Activated T-helper 1 cell treated with anti-CD3 and anti-CD28 coated beads, Interleukin-2, amount 50 U/mL, for 16 hours (primary cell): ENCODE data around the gene PHF23.

Experiments used
- DNase-seq, 2 donors: peaks; one replicate each; pipeline ENCODE4 v3.0.0-alpha.2; 2020; ENCODE audit warnings: low read depth in 1 of 2, low spot score in 1 of 2

Gene PHF23

GRCh38 chr17:7221278-7222092 lies 17.8 kb downstream of the PHF23 start:
- DNase-seq: no peak

- peak in 1 of 2 donors; percentile 32 for DNase-seq
Measured at GRCh38 chr17:7220593-7221277, 18.5 kb downstream of the PHF23 start.

GRCh38 chr17:7219812-7220592 lies 19.3 kb downstream of the PHF23 start, which contains the start of the genes ACADVL and DLG4:
TSS of gene ACADVL (plus strand) at chr17:7219938. CDS start at chr17:7219985, 47 bp downstream.
TSS of gene DLG4 (minus strand) at chr17:7219836.
- peak; percentile 54 to 67 for DNase-seq

- no peak for DNase-seq
Measured at GRCh38 chr17:7219229-7219811, 19.9 kb downstream of the PHF23 start.

DNA sequence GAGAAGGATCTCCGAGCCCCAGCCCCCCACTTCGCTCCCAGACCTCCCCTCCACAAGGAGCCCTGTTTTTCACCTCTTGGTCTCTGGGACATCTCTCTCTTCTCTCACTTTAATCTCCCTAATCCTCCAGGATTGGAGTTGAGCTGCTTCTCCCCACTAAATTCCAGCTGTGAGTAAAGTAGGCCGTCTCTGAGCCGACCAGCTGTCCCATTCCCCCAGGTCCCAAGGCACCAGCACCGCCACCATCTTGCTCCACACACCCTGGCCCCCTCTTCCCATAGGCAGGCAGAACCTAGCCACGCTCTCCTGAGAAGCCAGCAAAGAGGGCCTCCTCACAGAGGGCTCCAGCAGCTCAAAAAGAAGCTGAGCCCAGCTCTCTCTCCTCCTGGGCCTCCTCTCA lies 20.5 kb downstream of the PHF23 start:
- no peak for DNase-seq

DNA sequence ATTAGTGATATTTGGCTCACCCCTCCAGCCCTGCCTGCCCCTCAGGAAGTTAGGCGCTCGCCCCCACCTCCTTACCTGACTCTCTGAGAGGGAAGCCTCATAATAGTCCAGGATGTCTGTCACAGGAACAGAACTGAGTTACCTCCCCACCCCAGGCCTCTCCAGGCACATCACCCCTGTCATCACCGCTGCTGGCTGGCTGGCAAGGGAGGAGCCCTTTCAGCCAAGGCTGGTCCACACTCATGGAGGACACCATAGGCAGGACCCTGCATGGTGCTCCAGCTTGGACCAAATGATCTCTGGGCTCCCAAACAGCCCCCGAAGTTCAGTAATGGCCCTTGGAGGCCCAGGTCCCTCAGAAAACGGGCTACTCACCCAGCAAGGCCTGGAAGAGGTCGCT lies 21.1 kb downstream of the PHF23 start:
- no peak for DNase-seq

DNA sequence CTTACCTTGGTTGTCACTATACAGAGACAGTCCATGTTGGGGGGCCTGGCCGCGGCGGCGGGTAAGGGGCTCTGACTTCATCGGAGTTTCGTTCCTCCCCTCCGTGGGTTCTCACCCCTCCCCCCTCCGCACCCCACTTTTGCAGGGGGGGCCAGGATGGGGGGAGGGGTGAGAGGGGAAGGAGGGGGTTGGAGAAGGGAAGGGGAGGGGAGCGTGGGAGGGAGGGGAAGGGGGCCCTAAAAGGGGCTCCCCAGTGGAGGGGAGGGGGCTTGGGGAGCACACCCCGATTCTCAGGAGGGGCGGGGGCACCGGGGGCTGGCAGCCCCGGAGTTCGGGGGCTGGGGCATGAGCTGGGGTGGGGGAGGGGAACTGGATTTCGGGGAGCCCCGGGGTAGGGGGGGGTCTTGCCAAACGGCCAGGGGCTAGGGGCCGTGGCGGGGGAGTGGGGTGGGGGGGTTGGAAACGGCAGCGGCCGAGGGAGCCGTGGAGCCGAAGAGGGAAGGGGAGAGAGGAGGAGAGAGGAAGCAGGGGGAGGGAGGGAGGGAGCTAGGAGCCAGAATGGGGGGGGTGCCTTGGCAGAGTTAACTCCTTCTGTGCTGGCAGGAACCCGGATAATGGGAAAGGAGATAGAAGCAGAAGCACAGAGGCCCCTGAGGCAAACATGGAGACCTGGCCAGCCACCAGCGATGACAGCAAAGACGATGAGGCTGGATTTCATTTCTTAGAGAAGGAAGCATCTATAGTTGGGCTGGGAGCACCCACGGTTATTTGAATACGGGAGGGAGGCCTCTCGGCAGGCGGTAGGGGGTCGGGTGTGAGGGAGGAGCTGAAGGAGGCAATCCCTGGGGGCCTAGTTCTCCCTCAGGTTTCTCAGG lies 21.9 kb downstream of the PHF23 start:
- no peak for DNase-seq

DNA sequence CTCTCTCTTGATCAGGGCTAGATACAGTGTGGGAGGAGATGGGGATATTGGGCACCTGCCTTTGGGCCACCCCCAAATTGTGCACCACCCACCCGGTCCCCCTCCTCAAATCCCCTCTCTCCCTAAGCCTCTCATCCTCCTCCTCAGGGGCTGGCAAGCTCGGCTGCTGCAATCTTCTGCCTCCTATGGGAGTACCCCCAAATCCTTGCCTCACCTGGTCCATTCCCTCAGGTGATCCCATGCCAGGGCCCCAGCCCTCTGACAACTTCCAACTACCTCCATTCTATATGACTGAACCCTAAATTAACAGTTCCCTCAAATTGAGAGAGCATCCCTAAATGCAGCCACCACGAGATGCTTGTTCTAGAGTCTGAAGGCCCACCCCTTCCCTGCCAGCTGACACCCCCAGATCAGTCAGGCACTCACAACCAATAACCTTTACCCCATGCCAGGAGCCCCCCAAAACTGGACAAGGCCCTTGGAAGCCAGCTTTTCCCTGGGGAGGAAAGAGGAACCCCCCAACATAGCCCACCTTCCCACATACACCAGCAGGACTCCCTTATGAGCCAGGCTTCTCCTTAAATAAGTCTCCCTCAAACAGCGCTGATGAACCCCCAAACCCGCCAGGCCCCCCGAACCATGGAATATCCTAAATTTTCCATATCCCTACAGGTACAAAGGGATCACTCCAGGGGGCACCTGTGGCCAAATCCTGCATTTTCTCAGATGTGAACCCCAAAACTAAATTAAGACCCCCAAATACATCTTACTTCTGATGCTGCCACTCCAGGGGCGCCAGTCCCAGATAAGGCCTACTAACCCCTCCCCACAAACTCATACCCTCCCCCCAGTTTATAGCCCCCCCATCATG lies 22.8 kb downstream of the PHF23 start:
- no peak for DNase-seq

DNA sequence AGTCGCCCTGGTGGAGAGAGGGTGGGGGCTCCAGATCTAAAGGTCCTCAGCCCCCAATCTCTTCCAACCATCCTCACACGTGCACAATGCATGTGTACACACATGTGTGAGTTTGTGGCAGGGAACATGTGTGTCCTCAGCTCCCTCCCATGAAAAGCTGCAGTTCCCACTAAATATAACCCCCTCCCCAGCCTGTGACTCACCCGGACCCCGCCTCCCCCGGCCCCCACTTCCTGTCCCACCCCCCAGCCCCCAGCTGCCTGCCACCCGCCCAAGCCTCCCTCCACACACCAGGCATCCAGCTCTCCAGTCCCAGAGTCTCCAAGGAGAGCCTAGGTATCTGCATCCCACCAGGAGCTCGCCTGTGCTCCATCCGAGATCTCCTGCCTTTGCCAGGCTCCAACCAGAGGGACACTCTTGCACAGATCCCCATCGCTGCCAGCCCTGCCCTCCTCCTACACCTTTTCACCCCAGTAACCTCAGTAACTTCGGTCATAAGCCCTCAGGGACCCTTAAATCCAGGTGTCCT lies 23.5 kb downstream of the PHF23 start:
- no peak for DNase-seq

GRCh38 chr17:7215136-7215638 lies 24.1 kb downstream of the PHF23 start:
- DNase-seq: no peak

DNA sequence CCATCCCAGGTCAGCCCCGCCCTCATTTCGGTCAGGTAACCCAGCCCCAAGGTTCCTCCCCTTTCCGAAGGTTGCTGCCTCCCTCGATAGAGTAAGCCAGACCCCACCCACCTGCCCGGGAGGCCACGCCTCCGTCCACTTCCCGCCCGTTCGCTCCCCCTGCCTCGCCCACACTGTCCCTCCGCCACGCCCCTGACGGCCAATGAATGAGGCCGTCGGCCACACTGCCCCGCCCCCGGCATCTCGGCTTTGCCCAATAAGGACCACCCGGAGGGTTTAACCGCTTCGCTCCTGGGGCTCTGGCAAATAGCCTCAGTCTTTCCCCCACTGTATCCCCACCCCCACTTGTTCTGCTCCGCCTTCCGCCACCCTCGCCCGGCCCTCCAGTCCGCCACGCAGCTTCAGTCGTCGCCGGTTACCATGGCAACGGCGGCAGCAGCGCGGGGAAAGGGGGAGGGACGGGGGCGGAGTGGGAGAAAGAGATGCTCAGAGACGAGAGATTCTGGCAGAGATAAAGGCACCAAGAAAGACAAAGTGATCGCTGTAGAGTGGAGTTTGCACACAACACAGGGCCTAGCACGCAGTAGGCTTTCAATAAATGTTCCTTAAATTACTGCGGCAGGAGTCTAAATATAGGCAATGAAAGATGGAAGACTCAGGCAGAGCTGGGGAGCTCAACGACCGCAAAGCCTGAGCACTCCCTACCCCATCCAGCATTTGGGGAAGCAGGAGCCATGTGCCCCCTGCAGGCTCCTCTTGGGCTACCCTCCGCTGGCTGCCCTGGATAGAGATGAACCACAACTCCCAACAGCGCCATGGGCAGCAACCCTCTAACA lies 24.7 kb downstream of the PHF23 start:
- DNase-seq: peak; percentile 97 to 98

GRCh38 chr17:7213895-7214299 lies 25.4 kb downstream of the PHF23 start:
- peak in 1 of 2 donors; percentile 57 for DNase-seq

GRCh38 chr17:7211491-7212273 lies 27.6 kb downstream of the PHF23 start:
- DNase-seq: no peak

DNA sequence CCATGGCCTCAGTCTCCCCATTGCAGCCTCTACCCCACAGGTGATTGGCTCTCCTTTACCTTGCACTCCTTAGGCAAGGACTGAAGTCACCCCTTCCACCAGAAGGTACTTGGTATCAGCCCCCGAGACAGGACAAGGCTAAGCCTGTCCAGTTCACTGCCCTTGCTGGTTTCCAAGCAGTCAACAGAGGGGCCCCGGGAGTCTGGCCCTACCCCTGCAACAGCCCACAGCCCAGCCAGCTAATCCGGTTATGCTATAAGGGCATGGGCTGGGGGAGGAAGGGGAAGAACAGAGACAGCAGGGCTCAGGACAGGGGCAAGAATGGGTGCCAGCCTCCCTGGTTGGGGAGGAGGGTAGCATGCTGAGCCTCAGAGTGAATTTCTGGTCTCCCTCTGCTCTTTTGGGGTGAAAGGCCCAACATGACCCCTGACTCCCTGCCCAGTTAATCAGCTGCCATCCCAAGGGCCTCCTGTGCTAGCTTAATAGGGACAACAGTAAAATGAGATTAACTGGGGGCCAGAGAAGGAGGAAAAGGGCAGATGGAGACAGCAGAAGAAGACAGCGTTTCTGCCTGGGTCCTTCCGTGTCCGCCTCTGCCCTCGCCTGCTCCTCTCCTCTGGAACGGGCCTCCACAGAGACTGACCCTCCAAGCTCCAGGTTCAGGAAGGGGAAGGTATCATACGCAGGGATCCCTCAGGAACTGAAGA lies 30.4 kb downstream of the PHF23 start:
- DNase-seq: no peak

- no peak for DNase-seq
Measured at GRCh38 chr17:7208027-7208571, 31.2 kb downstream of the PHF23 start.
